Lower leg skin (tissue), 4 donors: Measurements from ENCODE around the gene ADH6. TPM values are rescaled to one million over a fixed set of nuclear protein-coding genes. Genes with fewer than 3 reads are reported as not detected.

ENCODE experiments used
- DNase-seq, 2 donors: peaks; one replicate each; pipeline ENCODE4 v3.0.0-alpha.2; 2019; ENCODE audit warnings: low spot score in 2 of 2
- H3K4me3 ChIP-seq: fragments of 200-600 bp; sonication (generic); 2 replicates; pipeline ENCODE4 v1.5.1; 2017; ENCODE audit warnings: mild to moderate bottlenecking, low read depth; ENCODE audit not compliant: poor library complexity, severe bottlenecking
- CTCF ChIP-seq, 3 donors: fragments of 450-650 bp; IDR thresholded peaks; one replicate each; pipeline ENCODE4 v1.5.1; 2016; ENCODE audit warnings: antibody characterized with exemption in 3 of 3, mild to moderate bottlenecking in 3 of 3, moderate library complexity in 2 of 3
- POLR2A ChIP-seq, 2 donors: fragments of 450-650 bp; IDR thresholded peaks; one replicate each; pipeline ENCODE4 v1.6.1; 2016 to 2017; ENCODE audit warnings: antibody characterized with exemption in 2 of 2, mild to moderate bottlenecking in 1 of 2, moderate library complexity in 1 of 2
- WGBS, 2 donors: methylation state at CpG; one replicate each; pipeline ENCODE4 v1.1.5; 2018; 5-methylcytosine and 5-hydroxymethylcytosine counted together
- intact Hi-C: fragments of 100-400 bp; cut with DNase I; formaldehyde crosslinking; loops from one replicate; pipeline ENCODE4 v1.15.0; 2023; ENCODE audit warnings: low total_unique reads
- total RNA-seq, 4 donors: library from RNA; depleted of rRNA; stranded (reverse); fragments of >200 nt; gene quantifications; one replicate each; pipeline ENCODE4 v1.1.0, GENCODE V29; 2016

The ADH6 gene
- total RNA-seq, 4 donors from 2014 or later, result 1.5 to 22.5 (median 7.5) TPM

DNA sequence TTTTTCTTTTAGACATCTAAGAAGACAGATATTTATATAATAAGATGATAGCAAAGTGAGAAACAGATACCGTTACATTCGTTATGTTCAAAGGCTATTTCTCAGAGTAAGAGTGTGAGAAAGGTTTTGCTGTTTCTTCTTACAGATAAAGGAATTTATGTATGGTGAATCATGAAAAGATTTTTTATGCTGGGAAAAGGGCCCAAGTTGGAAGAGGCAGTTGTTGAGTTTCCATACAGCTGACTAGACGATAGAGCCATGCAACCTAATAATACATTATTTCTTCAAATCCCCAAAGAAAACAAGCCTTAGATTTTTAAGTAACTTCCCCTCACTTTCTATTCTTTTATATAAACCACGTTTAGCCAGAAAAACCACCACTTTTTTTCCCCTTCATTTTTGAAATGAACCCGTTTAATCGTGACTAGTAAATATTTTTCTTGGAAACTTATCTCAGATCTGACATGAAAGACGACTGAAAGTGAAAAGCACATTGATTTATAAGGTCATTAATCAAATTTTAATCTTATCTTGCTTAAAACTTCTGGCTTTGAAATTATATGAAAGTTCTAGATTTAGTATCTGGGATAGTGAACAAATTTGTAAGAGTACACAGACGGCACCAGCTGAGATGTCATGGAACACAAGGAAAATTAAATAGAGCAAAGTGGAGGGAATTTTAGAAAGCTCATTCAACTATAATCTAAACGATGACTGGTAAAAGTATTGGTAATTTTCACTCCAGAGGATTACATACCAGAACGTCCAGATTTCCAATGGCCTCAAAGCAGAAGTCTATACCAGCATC is 10.9 kb downstream of the ADH6 start:
- no peak for DNase-seq
- no peak overlapping the region for H3K4me3 ChIP-seq
- 34 to 41% methylated on average over 10 of the region's 10 CpGs for WGBS, 2 donors
- intact Hi-C loops, result no loop called here
- TF ChIP-seq POLR2A (IDR thresholded peaks at IDR 0.05) (no peak), CTCF (IDR thresholded peaks at IDR 0.05) (no peak)

DNA sequence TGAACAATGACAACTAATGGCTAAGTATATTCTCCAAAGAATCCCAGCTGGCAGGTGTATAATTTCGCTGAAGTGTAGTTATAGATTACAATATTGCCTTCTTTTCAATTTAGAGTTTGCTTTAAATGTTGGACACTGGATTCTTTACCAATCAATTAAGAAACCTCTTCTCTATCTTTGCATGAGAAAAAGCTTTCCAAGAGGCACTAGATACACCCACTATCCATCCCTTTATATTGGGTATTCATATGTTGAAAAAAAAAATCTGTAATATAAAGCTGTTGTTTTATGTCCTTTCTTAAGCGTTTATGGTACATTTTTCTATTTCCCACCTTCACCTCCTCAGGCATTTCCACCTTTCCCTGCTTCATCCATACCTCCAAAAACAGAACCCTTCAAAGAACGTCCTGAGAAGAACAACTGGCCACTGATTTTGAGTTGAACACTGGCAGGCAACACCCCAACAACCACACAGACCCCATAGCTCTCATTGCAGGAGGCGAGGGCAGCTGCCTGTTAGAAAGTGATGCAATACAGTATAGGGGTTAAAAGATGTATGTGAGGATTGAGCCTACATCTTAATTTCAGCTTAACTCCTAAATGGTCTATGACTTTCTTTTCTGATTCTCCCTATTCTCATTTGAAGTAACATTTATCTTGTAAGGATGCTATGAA is 11.8 kb downstream of the ADH6 start:
- H3K4me3 ChIP-seq, result no peak overlapping the region
- intact Hi-C loops, result no loop called here
- DNase-seq, result no peak
- 86 to 88% methylated on average over 4 of the region's 4 CpGs for WGBS, 2 donors
- TF ChIP-seq CTCF (IDR thresholded peaks at IDR 0.05), result no peak
- TF ChIP-seq POLR2A (IDR thresholded peaks at IDR 0.05), result no peak

DNA sequence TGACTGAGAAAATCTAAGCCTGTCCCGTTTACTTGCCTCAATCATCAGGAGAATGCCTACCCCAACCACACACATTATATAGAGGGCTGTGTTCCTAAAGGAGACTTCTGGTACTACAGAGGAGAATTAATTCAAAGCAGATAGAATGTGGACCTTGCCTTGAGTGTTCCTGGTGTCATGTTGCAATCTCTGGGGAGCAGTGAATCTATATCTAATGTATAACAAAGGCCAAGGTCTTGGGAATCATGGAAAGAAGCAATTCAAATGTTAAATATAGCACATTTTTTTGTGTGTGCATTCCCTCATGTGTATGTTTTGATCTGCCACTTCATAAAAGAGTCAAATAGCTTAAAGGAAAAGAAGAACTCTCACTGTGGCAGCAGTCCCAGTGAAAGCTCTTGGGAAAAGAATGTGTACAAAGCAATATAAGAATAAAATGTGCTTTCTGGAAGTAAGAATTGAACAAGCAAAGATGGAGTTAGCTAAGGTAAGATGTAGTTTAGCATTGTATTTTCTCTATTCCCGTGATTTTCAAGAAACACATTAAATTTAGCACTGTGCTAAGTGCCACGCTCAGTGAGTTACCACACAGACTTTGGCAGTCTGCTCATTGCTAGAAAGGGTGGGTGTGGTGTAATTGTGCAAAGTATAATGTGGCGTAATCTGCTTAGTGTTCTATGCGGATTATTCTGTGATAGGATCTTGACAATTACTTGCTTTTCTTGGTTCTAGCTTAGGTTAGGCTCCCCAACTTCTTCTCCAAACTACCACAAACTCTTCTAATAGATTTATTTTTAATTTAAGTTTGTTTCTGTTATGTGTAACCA is 13.7 kb downstream of the ADH6 start:
- 30 to 43% methylated on average over 5 of the region's 5 CpGs for WGBS, 2 donors
- intact Hi-C loops, result no loop called here
- peak in 1 of 2 donors; percentile 72 for DNase-seq

GRCh38 chr4:99202536-99202935 is 16.5 kb downstream of the ADH6 start:
- TF ChIP-seq POLR2A (IDR thresholded peaks at IDR 0.05) (no peak), CTCF (IDR thresholded peaks at IDR 0.05) (no peak)
- WGBS, 2 donors, result 47 to 56% methylated on average over 5 of the region's 5 CpGs
- no peak overlapping the region for H3K4me3 ChIP-seq
- DNase-seq, result peak in 1 of 2 donors; percentile 51
- intact Hi-C loops, result loop anchor here (5.0 kb wide), 1 partner anchor 205 kb away; no protein-coding TSS in a partner anchor

More for the DNA sequence above, 13.7 kb downstream of the ADH6 start:
- TF ChIP-seq POLR2A (IDR thresholded peaks at IDR 0.05) (no peak), CTCF (IDR thresholded peaks at IDR 0.05) (no peak)
- no peak overlapping the region for H3K4me3 ChIP-seq

DNA sequence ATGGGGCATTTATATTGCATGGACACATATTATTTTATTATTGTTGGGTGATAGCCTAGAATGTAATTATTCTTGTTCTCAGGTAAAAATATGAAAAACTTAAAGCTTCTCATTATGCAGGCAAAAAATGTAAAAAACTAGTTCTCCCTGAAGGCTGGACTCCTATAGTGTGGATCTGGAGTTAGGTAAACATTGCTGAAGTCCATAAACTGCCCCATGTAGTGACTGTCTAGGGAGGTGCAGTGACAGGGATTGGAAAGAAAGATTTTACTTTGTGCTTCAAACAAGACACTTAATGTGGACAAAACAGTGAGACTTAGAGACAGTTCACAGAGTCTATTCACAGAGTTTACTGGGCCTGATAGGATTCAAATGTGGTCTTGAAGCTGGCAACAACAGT is 17.0 kb downstream of the ADH6 start:
- DNase-seq, result no peak
- TF ChIP-seq POLR2A (IDR thresholded peaks at IDR 0.05), result no peak
- TF ChIP-seq CTCF (IDR thresholded peaks at IDR 0.05), result no peak
- H3K4me3 ChIP-seq, result no peak overlapping the region
- intact Hi-C loops, result loop anchor here (5.0 kb wide), 1 partner anchor 205 kb away; no protein-coding TSS in a partner anchor
